NT2/D1 (cell line): ENCODE measurements around the gene CLTRN.

Experiments used
- DNase-seq: peaks from one replicate; pipeline ENCODE4 v3.0.0-alpha.2; 2011; ENCODE audit warnings: low read depth, low spot score
- H3K27me3 ChIP-seq: 2 replicates; pipeline ENCODE4 v1.6.0; 2011; ENCODE audit warnings: mild to moderate bottlenecking; ENCODE audit not compliant: insufficient read length, insufficient read depth
- H3K36me3 ChIP-seq: 2 replicates; pipeline ENCODE4 v1.6.1; 2011; ENCODE audit warnings: mild to moderate bottlenecking, low read length, mixed read lengths; ENCODE audit not compliant: insufficient read depth, insufficient read length
- H3K4me1 ChIP-seq: 2 replicates; pipeline ENCODE4 v1.5.1; 2011; ENCODE audit not compliant: insufficient read depth, insufficient read length
- H3K4me3 ChIP-seq: 2 replicates; pipeline ENCODE4 v1.5.1; 2011; ENCODE audit warnings: low read depth; ENCODE audit not compliant: insufficient read length
- H3K9ac ChIP-seq: 2 replicates; pipeline ENCODE4 v1.6.0; 2011; ENCODE audit warnings: low read depth; ENCODE audit not compliant: insufficient read length
- H3K9me3 ChIP-seq: 2 replicates; pipeline ENCODE4 v1.5.1; 2011; ENCODE audit warnings: mild to moderate bottlenecking, low read length; ENCODE audit not compliant: insufficient read depth
- SUZ12 ChIP-seq: IDR thresholded peaks from 2 replicates; pipeline ENCODE4 v1.6.1; 2011; ENCODE audit not compliant: insufficient read length, insufficient read depth; ENCODE audit errors: extremely low read depth
- YY1 ChIP-seq: IDR thresholded peaks from 2 replicates; pipeline ENCODE4 v1.6.1; 2011; ENCODE audit not compliant: insufficient read length, insufficient read depth
- ZNF274 ChIP-seq: IDR thresholded peaks from 2 replicates; pipeline ENCODE4 v1.6.1; 2011; ENCODE audit warnings: mild to moderate bottlenecking, low read depth, low read length

The CLTRN gene

DNA sequence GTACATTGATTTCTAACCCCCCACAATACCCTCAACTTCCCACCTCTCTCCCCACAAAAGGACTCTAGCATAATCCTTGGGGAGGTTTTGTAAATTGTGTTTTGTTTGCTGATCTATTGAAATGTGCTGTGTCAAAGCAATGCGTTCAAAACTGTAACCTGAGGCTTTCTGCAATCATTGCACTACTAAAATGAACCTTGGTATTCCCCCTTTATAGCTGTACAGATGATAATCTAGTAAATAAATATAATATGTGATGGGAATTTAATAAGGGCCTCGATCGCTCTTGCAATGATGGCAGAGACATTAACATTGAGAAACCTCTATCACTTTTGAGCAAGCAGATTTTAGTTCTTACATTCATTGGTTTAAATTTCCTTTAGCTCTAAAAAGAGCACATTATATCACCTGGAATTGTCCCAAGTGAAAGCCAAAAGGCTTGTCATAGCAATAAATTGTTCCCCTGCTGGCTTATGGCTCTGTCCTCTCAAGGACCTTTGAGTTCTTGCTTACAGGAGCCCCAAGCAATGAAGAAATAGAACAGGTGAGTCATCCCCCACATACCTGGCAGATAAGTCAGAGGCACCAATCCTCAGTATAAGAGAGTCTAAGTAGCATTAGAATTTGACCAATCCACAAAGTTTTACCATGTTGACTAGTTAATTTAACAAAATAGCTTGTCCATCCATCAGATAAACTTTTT, 45.4 kb downstream of the CLTRN start:
- Histone ChIP-seq H3K9ac (no peak overlapping the region), H3K9me3 (no peaks in the 10 kb centered on the region), H3K27me3 (no peaks in the 10 kb centered on the region), H3K4me3 (no peak overlapping the region), H3K36me3 (no peaks in the 10 kb centered on the region), H3K4me1 (no peaks in the 10 kb centered on the region)
- no peak for DNase-seq
- TF ChIP-seq YY1: no peak
- no peak for TF ChIP-seq ZNF274
- TF ChIP-seq SUZ12: no peak

DNA sequence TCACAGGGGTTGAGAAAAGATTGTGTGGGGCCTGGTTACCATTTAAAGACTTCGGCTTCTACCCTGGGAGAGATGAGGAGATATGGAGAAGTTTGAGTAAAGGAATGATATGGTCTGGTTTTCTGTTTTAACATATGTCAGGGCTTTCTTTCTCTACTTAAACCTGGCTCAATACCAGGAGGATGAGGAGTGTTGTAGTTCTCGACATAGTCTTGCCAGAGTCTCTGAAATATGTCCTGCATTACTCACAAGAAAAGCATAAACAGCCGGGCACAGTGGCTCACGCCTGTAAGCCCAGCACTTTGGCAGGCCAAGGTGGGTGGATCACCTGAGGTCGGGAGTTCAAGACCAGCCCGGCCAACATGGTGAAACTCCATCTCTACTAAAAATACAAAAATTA, 47.5 kb downstream of the CLTRN start:
- TF ChIP-seq ZNF274 (no peak), SUZ12 (no peak), YY1 (no peak)
- no peak overlapping the region for H3K9ac ChIP-seq
- no peak for DNase-seq
- no peak overlapping the region for H3K4me3 ChIP-seq
- H3K36me3 ChIP-seq: no peaks in the 10 kb centered on the region
- no peaks in the 10 kb centered on the region for H3K27me3 ChIP-seq
- no peaks in the 10 kb centered on the region for H3K4me1 ChIP-seq
- no peaks in the 10 kb centered on the region for H3K9me3 ChIP-seq

- Histone ChIP-seq H3K36me3 (no peaks in the 10 kb centered on the region), H3K9me3 (no peaks in the 10 kb centered on the region), H3K4me1 (no peaks in the 10 kb centered on the region), H3K4me3 (no peak overlapping the region), H3K27me3 (no peaks in the 10 kb centered on the region), H3K9ac (no peak overlapping the region)
- no peak for DNase-seq
- TF ChIP-seq ZNF274 (no peak), YY1 (no peak), SUZ12 (no peak)
These were observed 48.1 kb downstream of the CLTRN start for GRCh38 chrX:15616531-15616930.

- no peak overlapping the region for H3K4me3 ChIP-seq
These were observed 57.5 kb downstream of the CLTRN start for GRCh38 chrX:15607067-15607466.

GRCh38 chrX:15606136-15606535, 58.5 kb downstream of the CLTRN start:
- no peaks in the 10 kb centered on the region for H3K36me3 ChIP-seq
- no peaks in the 10 kb centered on the region for H3K27me3 ChIP-seq
- H3K9ac ChIP-seq: no peak overlapping the region
- H3K4me1 ChIP-seq: no peaks in the 10 kb centered on the region
- no peak overlapping the region for H3K4me3 ChIP-seq
- H3K9me3 ChIP-seq: no peaks in the 10 kb centered on the region
- no peak for DNase-seq
- TF ChIP-seq SUZ12 (no peak), ZNF274 (no peak), YY1 (no peak)

More at GRCh38 chrX:15607067-15607466, 57.5 kb downstream of the CLTRN start:
- Histone ChIP-seq H3K9ac (no peak overlapping the region), H3K27me3 (no peaks in the 10 kb centered on the region), H3K4me1 (no peaks in the 10 kb centered on the region), H3K9me3 (no peaks in the 10 kb centered on the region), H3K36me3 (no peaks in the 10 kb centered on the region)
- no peak for DNase-seq
- TF ChIP-seq SUZ12: no peak
- TF ChIP-seq ZNF274: no peak

GRCh38 chrX:15605226-15605625, 59.4 kb downstream of the CLTRN start:
- H3K36me3 ChIP-seq: no peaks in the 10 kb centered on the region
- DNase-seq: no peak
- H3K9me3 ChIP-seq: no peaks in the 10 kb centered on the region
- no peaks in the 10 kb centered on the region for H3K27me3 ChIP-seq
- TF ChIP-seq ZNF274 (no peak), SUZ12 (no peak), YY1 (no peak)
- H3K4me3 ChIP-seq: no peak overlapping the region
- H3K4me1 ChIP-seq: no peaks in the 10 kb centered on the region
- no peak overlapping the region for H3K9ac ChIP-seq

- Histone ChIP-seq H3K36me3 (no peaks in the 10 kb centered on the region), H3K27me3 (no peaks in the 10 kb centered on the region), H3K4me1 (no peaks in the 10 kb centered on the region), H3K9me3 (no peaks in the 10 kb centered on the region), H3K9ac (no peak overlapping the region), H3K4me3 (no peak overlapping the region)
- TF ChIP-seq SUZ12 (no peak), ZNF274 (no peak), YY1 (no peak)
- no peak for DNase-seq
These were observed 61.8 kb downstream of the CLTRN start for GRCh38 chrX:15602761-15603160.

DNA sequence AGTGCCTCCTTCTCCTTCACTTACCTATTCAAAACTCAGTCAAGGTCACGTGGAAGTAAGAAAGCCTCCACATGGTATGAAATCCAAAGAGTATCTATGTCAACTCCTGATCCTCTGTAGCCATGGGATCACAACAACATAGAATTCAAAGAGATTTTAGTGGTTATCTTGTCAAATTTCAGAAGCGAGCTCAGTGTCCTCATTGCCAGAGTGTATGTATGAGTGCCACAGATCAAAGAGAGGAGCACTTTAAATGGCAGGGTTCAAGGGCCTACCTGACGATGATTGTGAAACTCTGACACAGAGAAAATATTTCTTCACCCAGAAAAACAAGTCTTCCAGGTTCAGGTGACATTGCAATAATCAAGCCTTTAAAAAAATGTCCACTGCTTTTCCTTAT, 62.7 kb downstream of the CLTRN start:
- H3K4me3 ChIP-seq: no peak overlapping the region
- no peak for DNase-seq

More for the DNA sequence above, 62.7 kb downstream of the CLTRN start:
- Histone ChIP-seq H3K36me3 (no peaks in the 10 kb centered on the region), H3K9ac (no peak overlapping the region), H3K4me1 (no peaks in the 10 kb centered on the region), H3K9me3 (no peaks in the 10 kb centered on the region), H3K27me3 (no peaks in the 10 kb centered on the region)
- TF ChIP-seq SUZ12: no peak
- TF ChIP-seq ZNF274: no peak
- no peak for TF ChIP-seq YY1
